AG04450 (cell line): Measurements from ENCODE around the gene NFIB. TPM values are rescaled to one million over a fixed set of nuclear protein-coding genes. Genes with fewer than 3 reads are reported as not detected.

ENCODE experiments used
- CTCF ChIA-PET: fragments of 300-600, 350-600 bp; formaldehyde crosslinking; extraction: SDS; loops from one replicate; lab custom pipeline; 2022; ENCODE audit warnings: antibody characterized with exemption, inconsistent platforms; lab: Charles Lee
- POLR2A ChIA-PET: fragments of 350-600 bp; formaldehyde crosslinking; extraction: SDS; loops from one replicate; lab custom pipeline; 2021; ENCODE audit warnings: antibody characterized with exemption, inconsistent platforms; lab: Yijun Ruan, JAX
- DNase-seq: peaks from one replicate; pipeline ENCODE4 v3.0.0-alpha.2; 2011; ENCODE audit warnings: low read depth, low spot score
- H3K27ac ChIP-seq: one replicate; pipeline ENCODE4 v1.5.1; 2012; ENCODE audit warnings: low read depth, low read length, control low read depth
- H3K27me3 ChIP-seq: one replicate; pipeline ENCODE4 v1.6.0; 2012; ENCODE audit warnings: low read length; ENCODE audit not compliant: control insufficient read depth, insufficient read depth
- H3K4me3 ChIP-seq: 2 replicates; pipeline ENCODE4 v1.5.1; 2011; ENCODE audit warnings: mild to moderate bottlenecking, low read depth, low read length, control low read depth
- H3K9me3 ChIP-seq: 2 replicates; pipeline ENCODE4 v1.5.1; 2012; ENCODE audit warnings: low read length; ENCODE audit not compliant: control insufficient read depth, insufficient read depth
- polyA plus RNA-seq: library from polyadenylated mRNA; depleted of rRNA; stranded (reverse); fragments of >200 nt; gene quantifications from 2 replicates; pipeline ENCODE4 v1.2.3, GENCODE V29; 2011
- TF ChIP-seq, protein P1 (sequence below): IDR thresholded peaks from 2 replicates; pipeline ENCODE4 v1.5.1; 2011; ENCODE audit warnings: low read depth, low read length, control low read depth, inconsistent platforms

Gene NFIB
- polyA plus RNA-seq, 1 experiment: 2.2 TPM

DNA sequence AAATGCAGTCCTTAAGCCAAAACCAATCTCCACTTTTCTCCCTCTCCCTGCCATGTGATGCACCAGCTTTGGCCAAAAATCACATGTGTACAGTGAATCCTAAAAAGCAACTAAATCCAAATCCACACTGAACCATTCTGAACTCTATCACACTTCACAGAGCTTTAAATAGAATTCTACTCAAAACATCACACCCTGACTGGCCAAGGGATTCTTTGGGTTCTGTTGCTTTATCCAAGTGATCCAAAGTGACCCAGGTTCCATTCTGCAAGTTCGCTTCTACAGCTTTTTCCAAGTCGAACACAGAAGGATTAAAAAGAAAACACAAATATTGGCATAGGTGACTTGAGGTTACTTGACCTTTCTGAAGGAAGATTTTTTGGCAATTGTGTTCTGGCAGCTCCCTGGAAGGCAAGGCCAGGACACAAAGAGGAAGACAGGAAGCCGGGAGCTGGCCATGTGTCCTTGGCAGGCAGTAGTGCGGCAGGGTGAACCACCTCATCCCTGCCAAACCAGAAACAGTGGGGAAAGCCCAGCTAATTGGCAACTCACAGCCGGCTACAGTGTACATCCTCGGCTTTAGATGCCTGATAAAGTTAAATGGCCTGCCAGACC is 115.0 kb downstream of the NFIB start:
- Histone ChIP-seq H3K27ac (no peak overlapping the region), H3K27me3 (no peaks in the 10 kb centered on the region), H3K9me3 (no peaks in the 10 kb centered on the region), H3K4me3 (no peak overlapping the region)
- POLR2A ChIA-PET: no interaction called here
- no peak for DNase-seq
- TF ChIP-seq, protein P1, sequence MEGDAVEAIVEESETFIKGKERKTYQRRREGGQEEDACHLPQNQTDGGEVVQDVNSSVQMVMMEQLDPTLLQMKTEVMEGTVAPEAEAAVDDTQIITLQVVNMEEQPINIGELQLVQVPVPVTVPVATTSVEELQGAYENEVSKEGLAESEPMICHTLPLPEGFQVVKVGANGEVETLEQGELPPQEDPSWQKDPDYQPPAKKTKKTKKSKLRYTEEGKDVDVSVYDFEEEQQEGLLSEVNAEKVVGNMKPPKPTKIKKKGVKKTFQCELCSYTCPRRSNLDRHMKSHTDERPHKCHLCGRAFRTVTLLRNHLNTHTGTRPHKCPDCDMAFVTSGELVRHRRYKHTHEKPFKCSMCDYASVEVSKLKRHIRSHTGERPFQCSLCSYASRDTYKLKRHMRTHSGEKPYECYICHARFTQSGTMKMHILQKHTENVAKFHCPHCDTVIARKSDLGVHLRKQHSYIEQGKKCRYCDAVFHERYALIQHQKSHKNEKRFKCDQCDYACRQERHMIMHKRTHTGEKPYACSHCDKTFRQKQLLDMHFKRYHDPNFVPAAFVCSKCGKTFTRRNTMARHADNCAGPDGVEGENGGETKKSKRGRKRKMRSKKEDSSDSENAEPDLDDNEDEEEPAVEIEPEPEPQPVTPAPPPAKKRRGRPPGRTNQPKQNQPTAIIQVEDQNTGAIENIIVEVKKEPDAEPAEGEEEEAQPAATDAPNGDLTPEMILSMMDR: no peak
- CTCF ChIA-PET: no interaction called here

DNA sequence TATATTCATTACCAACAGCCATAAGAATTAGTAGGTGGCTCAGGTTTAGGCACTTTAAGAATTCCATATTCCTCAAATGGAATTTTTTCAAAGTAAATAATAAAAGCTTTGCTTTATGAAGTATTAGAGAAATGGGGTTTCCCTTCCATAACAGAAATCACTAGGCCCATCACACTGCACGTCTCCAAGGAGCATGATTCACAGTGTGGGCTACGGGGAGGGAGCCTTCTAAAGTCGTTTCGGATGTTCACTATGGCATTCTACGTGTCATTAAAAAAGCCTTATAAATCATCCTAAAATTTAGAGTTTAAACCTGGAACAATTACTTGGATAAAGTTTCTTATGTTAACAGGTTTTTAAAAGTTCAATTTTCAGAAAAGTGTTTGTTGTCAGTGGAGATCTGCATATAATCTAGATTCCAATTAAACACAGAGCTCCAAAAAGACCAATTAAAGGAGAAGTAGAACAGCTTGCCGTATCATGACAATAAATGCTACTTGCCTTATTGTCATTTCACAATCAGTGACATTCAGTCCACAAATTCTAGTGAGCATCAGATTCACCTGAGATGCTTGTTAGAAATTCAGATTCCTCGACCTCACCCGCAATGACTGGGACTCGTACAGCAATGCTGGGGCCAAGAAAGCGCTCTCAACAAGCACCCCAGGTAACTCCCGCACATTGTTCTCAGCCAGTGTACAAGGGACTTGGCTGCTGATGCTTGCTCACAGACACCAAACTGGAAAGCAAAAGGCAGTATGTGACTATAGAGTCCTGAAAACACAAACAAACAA is 115.7 kb downstream of the NFIB start:
- no peak overlapping the region for H3K27ac ChIP-seq
- ChIA-PET POLR2A (no interaction called here), CTCF (no interaction called here)
- no peak overlapping the region for H3K4me3 ChIP-seq
- no peaks in the 10 kb centered on the region for H3K9me3 ChIP-seq
- H3K27me3 ChIP-seq: no peaks in the 10 kb centered on the region
- TF ChIP-seq, protein P1: no peak
- no peak for DNase-seq

DNA sequence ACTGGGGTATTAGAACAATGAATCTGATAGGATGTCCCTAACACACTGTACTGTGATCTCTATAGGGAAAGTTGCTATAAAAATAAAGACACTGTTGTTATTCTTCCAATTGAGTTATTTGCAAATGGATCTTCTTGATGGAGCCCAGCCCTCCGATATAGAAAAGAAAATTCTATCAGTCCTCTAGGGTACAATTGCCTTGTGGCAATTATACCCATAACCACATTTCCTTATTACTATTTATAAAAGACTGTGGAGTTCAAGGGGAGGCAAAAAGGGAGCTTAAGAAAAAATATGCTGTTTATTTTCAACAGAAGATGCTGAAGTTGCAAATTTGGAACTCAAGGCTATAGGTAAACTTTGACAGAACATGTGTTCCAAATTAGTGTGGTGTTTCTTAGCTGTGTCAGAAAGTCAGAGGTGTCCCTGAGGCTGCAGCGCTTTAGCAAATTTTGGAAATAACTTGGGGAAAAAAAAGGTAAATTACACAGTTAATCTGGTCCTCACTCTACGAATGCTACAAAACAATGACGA is 116.5 kb downstream of the NFIB start:
- no peak overlapping the region for H3K27ac ChIP-seq
- CTCF ChIA-PET: no interaction called here
- no peaks in the 10 kb centered on the region for H3K9me3 ChIP-seq
- POLR2A ChIA-PET: no interaction called here
- H3K4me3 ChIP-seq: no peak overlapping the region
- no peaks in the 10 kb centered on the region for H3K27me3 ChIP-seq
- no peak for DNase-seq
- TF ChIP-seq, protein P1: no peak

DNA sequence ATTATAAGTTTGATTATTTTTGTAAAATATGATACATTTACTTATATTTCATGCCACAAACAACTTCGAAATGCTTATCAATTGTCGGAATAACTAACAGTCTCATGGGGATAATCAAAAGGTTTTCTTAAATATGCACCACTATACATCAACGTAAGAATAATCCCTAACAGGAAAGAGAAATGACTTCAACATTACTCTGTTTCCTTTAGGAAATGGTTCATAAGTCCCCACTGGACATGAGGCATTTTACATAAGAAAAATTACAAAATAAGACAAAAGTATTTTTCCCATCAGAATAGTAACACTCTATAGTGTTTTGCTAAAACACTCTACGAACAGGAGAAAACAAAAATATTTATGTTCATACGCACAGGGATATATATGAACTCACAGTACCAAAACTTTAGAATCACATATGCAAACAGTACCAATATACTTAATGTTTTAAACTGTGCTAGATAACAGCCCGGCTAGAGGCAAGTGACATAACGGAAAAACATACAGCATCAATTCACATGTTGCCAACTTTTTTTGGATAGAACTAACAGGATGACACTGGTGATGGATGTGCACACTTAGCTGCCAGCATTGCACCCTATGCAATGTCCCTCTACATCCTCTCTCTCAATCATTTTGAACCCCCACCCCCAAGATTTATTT is 120.5 kb downstream of the NFIB start:
- Histone ChIP-seq H3K9me3 (no peaks in the 10 kb centered on the region), H3K27ac (no peak overlapping the region), H3K27me3 (no peaks in the 10 kb centered on the region), H3K4me3 (no peak overlapping the region)
- TF ChIP-seq, protein P1: no peak
- POLR2A ChIA-PET: no interaction called here
- CTCF ChIA-PET: no interaction called here
- no peak for DNase-seq
